Right lobe of liver (tissue), 4 donors: ENCODE results near the gene PAX6.

Source experiments
- CTCF ChIP-seq, 4 donors: fragments of 200-600 bp in 3 of 4; fragments of 450-650 bp in 1 of 4; IDR thresholded peaks; one replicate each; pipeline versions ENCODE4 v1.5.1 to v1.8.0; 2016 to 2022; ENCODE audit warnings: antibody characterized with exemption in 4 of 4, mild to moderate bottlenecking in 2 of 4
- POLR2A ChIP-seq: fragments of 450-650 bp; IDR thresholded peaks from one replicate; pipeline ENCODE4 v1.6.1; 2017; ENCODE audit warnings: antibody characterized with exemption, mild to moderate bottlenecking
- donor health status: DM: no; HTN: no; CAD: no.
- donor health status: DM: no; HTN: no; CAD: no.
- donor health status: DM: no; HTN: yes; CAD: no.

- TF ChIP-seq POLR2A (no peak), CTCF (IDR thresholded peaks at IDR 0.05) (no peak)
Measured at GRCh38 chr11:31801298-31801702, 9.8 kb downstream of the PAX6 start.
